MM.1S (cell line): ENCODE measurements around the gene TIGD4.

Source experiments
- DNase-seq: peaks from one replicate; pipeline ENCODE4 v3.0.0-alpha.2; 2015
- H2AFZ ChIP-seq: fragments of 300-600 bp; sonication (generic); 2 replicates; pipeline ENCODE4 v1.6.0; 2016; ENCODE audit warnings: antibody characterized with exemption, low read length
- H3F3A ChIP-seq: fragments of 300-600 bp; sonication (generic); 2 replicates; pipeline ENCODE4 v1.6.1; 2016; ENCODE audit warnings: mild to moderate bottlenecking, antibody characterized with exemption, low read length, moderate library complexity, mixed read lengths; ENCODE audit not compliant: insufficient read depth
- H3K27ac ChIP-seq: fragments of 300-600 bp; sonication (generic); 2 replicates; pipeline ENCODE4 v1.5.1; 2016; ENCODE audit warnings: mild to moderate bottlenecking, low read length
- H3K27me3 ChIP-seq: fragments of 300-600 bp; sonication (generic); replicated peaks from 2 replicates; pipeline ENCODE4 v1.6.0; 2016; ENCODE audit warnings: low read length; ENCODE audit not compliant: insufficient read depth
- H3K36me3 ChIP-seq: fragments of 300-600 bp; sonication (generic); replicated peaks from 2 replicates; pipeline ENCODE4 v1.6.1; 2016; ENCODE audit warnings: mild to moderate bottlenecking, low read length, mixed read lengths; ENCODE audit not compliant: insufficient read depth
- H3K4me1 ChIP-seq: fragments of 300-600 bp; sonication (generic); 2 replicates; pipeline ENCODE4 v1.6.1; 2016; ENCODE audit warnings: low read length, mixed read lengths
- H3K4me2 ChIP-seq: fragments of 300-600 bp; sonication (generic); 2 replicates; pipeline ENCODE4 v1.6.0; 2016; ENCODE audit warnings: low read depth, low read length
- H3K4me3 ChIP-seq: fragments of 300-600 bp; sonication (generic); 2 replicates; pipeline ENCODE4 v1.5.1; 2016; ENCODE audit warnings: low read length, mixed read lengths
- H3K79me2 ChIP-seq: fragments of 300-600 bp; sonication (generic); 2 replicates; pipeline ENCODE4 v1.6.1; 2016; ENCODE audit warnings: mixed run types, low read length, mixed read lengths
- H3K9ac ChIP-seq: fragments of 300-600 bp; sonication (generic); 2 replicates; pipeline ENCODE4 v1.6.1; 2016; ENCODE audit warnings: low read length, mixed read lengths
- H3K9me2 ChIP-seq: fragments of 300-600 bp; sonication (generic); replicated peaks from 2 replicates; pipeline ENCODE4 v1.6.1; 2016; ENCODE audit warnings: mild to moderate bottlenecking, low read length, mixed read lengths; ENCODE audit not compliant: insufficient read depth
- H3K9me3 ChIP-seq: fragments of 300-600 bp; sonication (generic); replicated peaks from 2 replicates; pipeline ENCODE4 v1.6.1; 2016; ENCODE audit warnings: mild to moderate bottlenecking, low read length, mixed read lengths; ENCODE audit not compliant: insufficient read depth
- H4K20me1 ChIP-seq: fragments of 300-600 bp; sonication (generic); 2 replicates; pipeline ENCODE4 v1.6.1; 2016; ENCODE audit warnings: mild to moderate bottlenecking, low read length, moderate library complexity, mixed read lengths; ENCODE audit not compliant: insufficient read depth
- EZH2 ChIP-seq: fragments of 300-600 bp; sonication (generic); optimal IDR thresholded peaks from 2 replicates; pipeline ENCODE3; 2017; ENCODE audit warnings: low read depth, mild to moderate bottlenecking, antibody characterized with exemption, low read length, mixed read lengths
- EZH2phosphoT487 ChIP-seq: fragments of 300-600 bp; sonication (generic); IDR thresholded peaks from 2 replicates; pipeline ENCODE4 v1.6.1; 2018; ENCODE audit warnings: antibody characterized with exemption, low read length
- TF ChIP-seq, protein P1 (sequence below): fragments of 300-600 bp; sonication (generic); IDR thresholded peaks from 2 replicates; pipeline ENCODE4 v1.5.1; 2016; ENCODE audit warnings: antibody characterized with exemption, low read length, mixed read lengths

The TIGD4 gene

DNA sequence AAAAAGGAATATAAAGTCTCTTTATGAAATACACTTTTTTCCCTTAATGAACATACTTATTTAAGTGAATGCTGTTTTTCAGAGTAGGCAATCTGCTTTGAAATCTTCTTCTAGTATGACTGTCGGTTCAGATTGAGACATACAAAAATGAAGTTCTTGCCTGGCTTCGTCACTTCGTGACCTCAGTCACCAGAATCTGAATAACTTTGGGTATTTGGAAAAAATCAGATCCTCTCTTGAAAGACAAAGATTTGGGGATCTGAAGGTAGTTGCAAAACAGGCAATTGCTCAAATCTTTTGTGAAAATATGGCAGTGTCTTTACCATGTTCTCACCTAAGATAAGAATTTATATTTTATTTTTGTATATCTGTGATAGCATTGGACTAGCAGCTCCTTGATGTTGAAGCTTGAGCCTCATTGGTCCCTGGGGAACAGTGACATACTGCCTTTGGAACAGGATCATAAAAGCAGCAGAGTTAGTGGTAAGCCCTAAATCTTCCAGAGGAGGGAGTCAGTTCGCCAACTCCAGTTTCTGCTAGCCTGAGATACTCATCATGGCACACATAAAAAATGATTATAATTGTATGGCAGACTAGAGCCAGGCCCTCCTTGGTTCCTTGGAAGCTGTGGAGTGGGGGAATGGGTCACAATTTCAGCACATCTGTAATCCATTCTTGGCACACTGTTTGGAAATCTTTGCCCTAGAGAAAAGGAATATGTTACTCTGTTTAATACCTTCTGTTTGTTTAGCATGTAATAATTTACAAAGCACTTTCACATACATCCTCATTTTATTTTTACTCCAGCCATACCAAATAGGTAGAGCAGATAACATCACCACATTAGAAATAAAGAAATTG lies 5.2 kb upstream of the TIGD4 start:
- no peak overlapping the region for H2AFZ ChIP-seq
- no peaks in the 10 kb centered on the region for H4K20me1 ChIP-seq
- H3K9me2 ChIP-seq = no peaks in the 10 kb centered on the region
- peaks cover 94% of the 10 kb centered on the region for H3K79me2 ChIP-seq
- no peaks in the 10 kb centered on the region for H3K36me3 ChIP-seq
- no peaks in the 10 kb centered on the region for H3K27me3 ChIP-seq
- no peak overlapping the region for H3K4me2 ChIP-seq
- no peak overlapping the region for H3K9ac ChIP-seq
- H3K27ac ChIP-seq = no peak overlapping the region
- no peak overlapping the region for H3K4me3 ChIP-seq
- DNase-seq = no peak
- peaks cover 37% of the 10 kb centered on the region for H3K4me1 ChIP-seq
- H3K9me3 ChIP-seq = no peaks in the 10 kb centered on the region
- H3F3A ChIP-seq = no peaks in the 10 kb centered on the region
- TF ChIP-seq, protein P1, sequence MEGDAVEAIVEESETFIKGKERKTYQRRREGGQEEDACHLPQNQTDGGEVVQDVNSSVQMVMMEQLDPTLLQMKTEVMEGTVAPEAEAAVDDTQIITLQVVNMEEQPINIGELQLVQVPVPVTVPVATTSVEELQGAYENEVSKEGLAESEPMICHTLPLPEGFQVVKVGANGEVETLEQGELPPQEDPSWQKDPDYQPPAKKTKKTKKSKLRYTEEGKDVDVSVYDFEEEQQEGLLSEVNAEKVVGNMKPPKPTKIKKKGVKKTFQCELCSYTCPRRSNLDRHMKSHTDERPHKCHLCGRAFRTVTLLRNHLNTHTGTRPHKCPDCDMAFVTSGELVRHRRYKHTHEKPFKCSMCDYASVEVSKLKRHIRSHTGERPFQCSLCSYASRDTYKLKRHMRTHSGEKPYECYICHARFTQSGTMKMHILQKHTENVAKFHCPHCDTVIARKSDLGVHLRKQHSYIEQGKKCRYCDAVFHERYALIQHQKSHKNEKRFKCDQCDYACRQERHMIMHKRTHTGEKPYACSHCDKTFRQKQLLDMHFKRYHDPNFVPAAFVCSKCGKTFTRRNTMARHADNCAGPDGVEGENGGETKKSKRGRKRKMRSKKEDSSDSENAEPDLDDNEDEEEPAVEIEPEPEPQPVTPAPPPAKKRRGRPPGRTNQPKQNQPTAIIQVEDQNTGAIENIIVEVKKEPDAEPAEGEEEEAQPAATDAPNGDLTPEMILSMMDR = no peak; the same call in 1 of the 2 replicates
- no peak for TF ChIP-seq EZH2
- no peak for TF ChIP-seq EZH2phosphoT487

DNA sequence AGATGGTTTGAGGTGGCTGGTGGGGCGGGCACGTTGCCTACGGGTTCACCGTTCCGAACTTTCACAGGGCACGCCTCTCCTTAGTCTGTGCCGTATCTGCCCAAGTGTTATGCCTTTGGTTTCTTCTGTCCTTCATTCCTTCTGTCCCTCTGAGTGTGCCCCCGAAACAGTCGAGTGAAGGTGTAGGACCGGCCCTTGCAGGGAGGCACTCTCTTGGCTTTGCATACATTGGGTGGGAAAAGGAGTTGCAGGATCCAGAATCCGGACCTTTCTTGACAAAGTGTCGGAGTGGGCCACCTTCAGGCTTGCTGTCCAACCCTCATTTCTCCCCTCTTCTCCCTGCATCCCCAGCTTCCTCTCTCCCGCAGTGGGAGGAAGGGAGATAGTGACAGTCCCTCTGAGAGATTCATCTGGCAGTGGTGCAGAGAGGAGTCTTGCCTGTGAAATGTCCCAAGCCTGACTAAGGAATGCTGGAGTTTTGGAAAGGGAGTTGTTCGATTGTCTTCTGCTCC lies 793 bp upstream of the TIGD4 start:
- no peak for DNase-seq

GRCh38 chr4:152778656-152779512 lies 646 bp downstream of the TIGD4 start:
- peak overlapping the region; percentile 77 for H3K27ac ChIP-seq
- peak; percentile 50 for DNase-seq
- no peaks in the 10 kb centered on the region for H3K27me3 ChIP-seq

More for the DNA sequence above, 793 bp upstream of the TIGD4 start:
- Histone ChIP-seq H3K4me2 (peak overlapping the region; percentile 70), H3K4me1 (peaks cover 34% of the 10 kb centered on the region), H3K36me3 (no peaks in the 10 kb centered on the region), H3K9me2 (no peaks in the 10 kb centered on the region), H3K9ac (peak overlapping the region; percentile 75), H3F3A (peaks cover 6% of the 10 kb centered on the region; the same call in 1 of the 2 replicates), H3K9me3 (no peaks in the 10 kb centered on the region), H3K79me2 (peaks cover 55% of the 10 kb centered on the region), H3K27me3 (no peaks in the 10 kb centered on the region), H4K20me1 (no peaks in the 10 kb centered on the region), H3K27ac (peak overlapping the region; percentile 77), H3K4me3 (peak overlapping the region; percentile 76), H2AFZ (peak overlapping the region; percentile 77)
- TF ChIP-seq EZH2phosphoT487 (no peak), EZH2 (no peak)
- TF ChIP-seq, protein P1 = no peak

More at GRCh38 chr4:152778656-152779512, 646 bp downstream of the TIGD4 start:
- no peaks in the 10 kb centered on the region for H3K9me3 ChIP-seq
- TF ChIP-seq, protein P1 = no peak
- no peak for TF ChIP-seq EZH2
- TF ChIP-seq EZH2phosphoT487 = no peak
- H4K20me1 ChIP-seq = no peaks in the 10 kb centered on the region
- H3K9ac ChIP-seq = peak overlapping the region; percentile 75
- peaks cover 6% of the 10 kb centered on the region; the same call in 1 of the 2 replicates for H3F3A ChIP-seq
- H3K4me1 ChIP-seq = peaks cover 28% of the 10 kb centered on the region
- peaks cover 41% of the 10 kb centered on the region for H3K79me2 ChIP-seq
- H3K4me2 ChIP-seq = peak overlapping the region; percentile 70
- H3K4me3 ChIP-seq = peak overlapping the region; percentile 76
- H3K9me2 ChIP-seq = no peaks in the 10 kb centered on the region
- peak overlapping the region; percentile 96 for H2AFZ ChIP-seq
- H3K36me3 ChIP-seq = no peaks in the 10 kb centered on the region
